Neural crest cell (in vitro differentiated cells): ENCODE data around the gene ZMAT5. TPM values are rescaled to one million over a fixed set of nuclear protein-coding genes. Genes with fewer than 3 reads are reported as not detected.

ENCODE experiments used
- DNase-seq: peaks from one replicate; pipeline ENCODE4 v3.0.0; 2021; ENCODE audit warnings: low read depth, mixed read lengths, low spot score
- H3K27ac Mint-ChIP-seq: one replicate; pipeline ENCODE4 v1.8.0; 2021; ENCODE audit warnings: mild to moderate bottlenecking, mixed read lengths; ENCODE audit not compliant: unreplicated experiment
- H3K27me3 Mint-ChIP-seq: 2 replicates; pipeline ENCODE4 v1.8.0; 2021; ENCODE audit warnings: low read depth, mild to moderate bottlenecking, mixed read lengths
- H3K36me3 Mint-ChIP-seq: 2 replicates; pipeline ENCODE4 v1.8.0; 2021; ENCODE audit warnings: low read depth, mild to moderate bottlenecking, mixed read lengths
- H3K4me1 Mint-ChIP-seq: 2 replicates; pipeline ENCODE4 v1.8.0; 2021; ENCODE audit warnings: mixed read lengths
- H3K4me3 Mint-ChIP-seq: one replicate; pipeline ENCODE4 v1.8.0; 2021; ENCODE audit warnings: mild to moderate bottlenecking, mixed read lengths
- H3K9me3 Mint-ChIP-seq: 2 replicates; pipeline ENCODE4 v1.8.0; 2021; ENCODE audit warnings: mixed read lengths
- total RNA-seq: library from RNA; stranded (reverse); gene quantifications from 2 replicates; pipeline ENCODE4 v1.2.1, GENCODE V29; 2021
- TF ChIP-seq, protein P1 (sequence below): fragments of 200-600 bp; sonication (generic); conservative IDR thresholded peaks from 2 replicates; pipeline ENCODE4 v1.5.0; 2021; ENCODE audit warnings: antibody characterized with exemption, mild to moderate bottlenecking

Gene ZMAT5
- total RNA-seq, 1 donor from 2014 or later: 25.3 TPM

DNA sequence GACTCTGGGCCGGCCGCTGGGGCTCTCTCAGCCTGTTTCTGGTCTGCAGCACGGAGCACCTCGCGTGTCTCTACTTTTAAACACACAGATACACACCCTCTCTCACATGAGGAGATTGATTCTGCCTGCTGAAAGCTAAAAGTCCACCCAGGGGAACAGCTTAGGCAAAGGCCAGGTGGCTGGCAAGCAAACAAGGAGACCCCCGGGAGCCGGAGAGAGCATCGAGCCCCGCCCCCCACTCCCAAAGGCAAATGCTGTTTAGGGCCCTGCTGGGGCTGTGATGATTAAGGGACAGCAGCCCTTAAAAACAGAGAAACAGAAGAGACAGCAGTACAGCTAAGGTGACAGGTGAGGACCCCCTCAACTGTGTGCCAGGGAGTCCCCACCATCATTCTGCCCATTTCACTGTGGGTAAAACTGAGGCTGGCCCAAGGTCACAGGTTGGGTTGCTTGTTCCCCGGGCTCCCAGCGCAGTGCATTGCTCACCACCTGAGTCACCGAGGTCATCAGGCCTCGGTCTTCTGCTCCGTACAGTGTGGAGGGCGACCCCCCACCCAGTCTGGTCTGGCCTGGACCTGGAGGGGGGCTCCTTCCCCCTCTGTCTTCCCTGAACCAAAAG, 40.2 kb downstream of the ZMAT5 start:
- no peaks in the 10 kb centered on the region for H3K4me1 Mint-ChIP-seq
- TF ChIP-seq, protein P1, sequence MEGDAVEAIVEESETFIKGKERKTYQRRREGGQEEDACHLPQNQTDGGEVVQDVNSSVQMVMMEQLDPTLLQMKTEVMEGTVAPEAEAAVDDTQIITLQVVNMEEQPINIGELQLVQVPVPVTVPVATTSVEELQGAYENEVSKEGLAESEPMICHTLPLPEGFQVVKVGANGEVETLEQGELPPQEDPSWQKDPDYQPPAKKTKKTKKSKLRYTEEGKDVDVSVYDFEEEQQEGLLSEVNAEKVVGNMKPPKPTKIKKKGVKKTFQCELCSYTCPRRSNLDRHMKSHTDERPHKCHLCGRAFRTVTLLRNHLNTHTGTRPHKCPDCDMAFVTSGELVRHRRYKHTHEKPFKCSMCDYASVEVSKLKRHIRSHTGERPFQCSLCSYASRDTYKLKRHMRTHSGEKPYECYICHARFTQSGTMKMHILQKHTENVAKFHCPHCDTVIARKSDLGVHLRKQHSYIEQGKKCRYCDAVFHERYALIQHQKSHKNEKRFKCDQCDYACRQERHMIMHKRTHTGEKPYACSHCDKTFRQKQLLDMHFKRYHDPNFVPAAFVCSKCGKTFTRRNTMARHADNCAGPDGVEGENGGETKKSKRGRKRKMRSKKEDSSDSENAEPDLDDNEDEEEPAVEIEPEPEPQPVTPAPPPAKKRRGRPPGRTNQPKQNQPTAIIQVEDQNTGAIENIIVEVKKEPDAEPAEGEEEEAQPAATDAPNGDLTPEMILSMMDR: no peak
- DNase-seq: no peak

DNA sequence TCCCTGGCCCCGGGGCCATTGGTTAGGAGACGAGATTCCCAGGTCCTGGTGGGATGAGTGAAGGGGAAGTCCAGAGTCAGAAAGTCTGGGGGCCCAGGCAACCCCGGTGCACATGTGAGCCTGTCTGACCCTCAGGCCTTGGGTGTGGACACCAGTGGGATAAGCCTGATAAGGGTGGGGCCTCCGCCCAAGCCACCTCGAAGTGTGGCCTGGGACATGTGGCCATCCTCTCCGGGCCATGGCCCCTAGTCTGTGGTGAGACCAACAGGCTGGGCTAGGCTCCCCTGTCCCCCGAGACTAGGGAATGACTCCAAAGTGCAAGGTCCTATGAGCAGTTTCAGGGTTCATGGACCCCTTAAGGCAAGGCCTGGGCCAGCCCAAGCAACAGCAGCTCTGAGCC, 40.7 kb downstream of the ZMAT5 start:
- Mint-ChIP-seq H3K9me3 (no peaks in the 10 kb centered on the region), H3K4me1 (no peaks in the 10 kb centered on the region), H3K36me3 (no peaks in the 10 kb centered on the region), H3K27me3 (peaks cover 38% of the 10 kb centered on the region), H3K27ac (no peak overlapping the region), H3K4me3 (no peak overlapping the region)
- DNase-seq: no peak
- TF ChIP-seq, protein P1: no peak

More for the DNA sequence above, 40.2 kb downstream of the ZMAT5 start:
- Mint-ChIP-seq H3K36me3 (no peaks in the 10 kb centered on the region), H3K27me3 (peaks cover 32% of the 10 kb centered on the region), H3K27ac (no peak overlapping the region), H3K4me3 (no peak overlapping the region), H3K9me3 (no peaks in the 10 kb centered on the region)

GRCh38 chr22:29724843-29725242, 42.0 kb downstream of the ZMAT5 start:
- Mint-ChIP-seq H3K36me3 (no peaks in the 10 kb centered on the region), H3K4me3 (no peak overlapping the region), H3K27me3 (peaks cover 42% of the 10 kb centered on the region), H3K4me1 (no peaks in the 10 kb centered on the region), H3K9me3 (no peaks in the 10 kb centered on the region), H3K27ac (no peak overlapping the region)
- DNase-seq: no peak
- TF ChIP-seq, protein P1: no peak

GRCh38 chr22:29723766-29724165, 43.0 kb downstream of the ZMAT5 start:
- Mint-ChIP-seq H3K27ac (no peak overlapping the region), H3K9me3 (no peaks in the 10 kb centered on the region), H3K4me1 (no peaks in the 10 kb centered on the region), H3K4me3 (no peak overlapping the region), H3K27me3 (peaks cover 51% of the 10 kb centered on the region), H3K36me3 (no peaks in the 10 kb centered on the region)
- no peak for DNase-seq
- TF ChIP-seq, protein P1: no peak

GRCh38 chr22:29722587-29722986, 44.2 kb downstream of the ZMAT5 start:
- Mint-ChIP-seq H3K36me3 (no peaks in the 10 kb centered on the region), H3K9me3 (no peaks in the 10 kb centered on the region), H3K4me1 (no peaks in the 10 kb centered on the region), H3K27me3 (peaks cover 63% of the 10 kb centered on the region), H3K27ac (no peak overlapping the region), H3K4me3 (no peak overlapping the region)
- DNase-seq: no peak
- TF ChIP-seq, protein P1: no peak
